Measurements from ENCODE around the gene KIF3A. TPM values are rescaled to one million over a fixed set of nuclear protein-coding genes. Genes with fewer than 3 reads are reported as not detected.

KIF3A gene
- total RNA-seq, 1 donor from 2014 or later: 11.9 TPM

- DNase-seq: no peak
Measured at GRCh38 chr5:132774406-132774805, 37.1 kb upstream of the KIF3A start.

GRCh38 chr5:132773601-132774355 lies 36.4 kb upstream of the KIF3A start:
- intact Hi-C loops (cut with micrococcal nuclease): no loop called here
- no peak for DNase-seq
- H3K27ac ChIP-seq (replicated peaks): peak overlapping the region; percentile 90

More at GRCh38 chr5:132774406-132774805, 37.1 kb upstream of the KIF3A start:
- Histone ChIP-seq H3K4me1 (peaks cover 82% of the 10 kb centered on the region), H3K4me3 (no peak overlapping the region), H3K27me3 (ENCODE audit: low read depth) (no peaks in the 10 kb centered on the region), H3K36me3 (no peaks in the 10 kb centered on the region), H3K9me3 (replicated peaks) (no peaks in the 10 kb centered on the region), H3K27ac (replicated peaks) (peak overlapping the region; percentile 90)
- no peak for TF ChIP-seq CTCF (IDR thresholded peaks at IDR 0.05; ENCODE audit: borderline replicate concordance)
- intact Hi-C loops (cut with micrococcal nuclease): no loop called here

GRCh38 chr5:132773114-132773513 lies 35.8 kb upstream of the KIF3A start:
- peak overlapping the region; percentile 90 for H3K27ac ChIP-seq (replicated peaks)
- intact Hi-C loops (cut with micrococcal nuclease): no loop called here
- H3K36me3 ChIP-seq: no peaks in the 10 kb centered on the region
- H3K4me3 ChIP-seq: no peak overlapping the region
- H3K9me3 ChIP-seq (replicated peaks): no peaks in the 10 kb centered on the region
- DNase-seq: no peak
- no peak for TF ChIP-seq CTCF (IDR thresholded peaks at IDR 0.05; ENCODE audit: borderline replicate concordance)
- peaks cover 92% of the 10 kb centered on the region for H3K4me1 ChIP-seq
- H3K27me3 ChIP-seq (ENCODE audit: low read depth): no peaks in the 10 kb centered on the region

More at GRCh38 chr5:132773601-132774355, 36.4 kb upstream of the KIF3A start:
- no peak for TF ChIP-seq CTCF (IDR thresholded peaks at IDR 0.05; ENCODE audit: borderline replicate concordance)
- Histone ChIP-seq H3K27me3 (ENCODE audit: low read depth) (no peaks in the 10 kb centered on the region), H3K36me3 (no peaks in the 10 kb centered on the region), H3K4me1 (peaks cover 88% of the 10 kb centered on the region), H3K9me3 (replicated peaks) (no peaks in the 10 kb centered on the region), H3K4me3 (no peak overlapping the region)

- Histone ChIP-seq H3K9me3 (replicated peaks) (no peaks in the 10 kb centered on the region), H3K27me3 (ENCODE audit: low read depth) (no peaks in the 10 kb centered on the region)
- no peak for TF ChIP-seq CTCF (IDR thresholded peaks at IDR 0.05; ENCODE audit: borderline replicate concordance)
Measured at GRCh38 chr5:132772291-132773070, 35.1 kb upstream of the KIF3A start.

GRCh38 chr5:132771503-132771998 lies 34.2 kb upstream of the KIF3A start:
- peak; percentile 60 for DNase-seq
- TF ChIP-seq CTCF (IDR thresholded peaks at IDR 0.05; ENCODE audit: borderline replicate concordance): no peak
- Histone ChIP-seq H3K4me1 (peaks cover 96% of the 10 kb centered on the region), H3K36me3 (no peaks in the 10 kb centered on the region), H3K9me3 (replicated peaks) (no peaks in the 10 kb centered on the region), H3K27me3 (ENCODE audit: low read depth) (no peaks in the 10 kb centered on the region), H3K4me3 (peak overlapping the region; percentile 21), H3K27ac (replicated peaks) (peak overlapping the region; percentile 90)
- intact Hi-C loops (cut with micrococcal nuclease): no loop called here

More at GRCh38 chr5:132772291-132773070, 35.1 kb upstream of the KIF3A start:
- Histone ChIP-seq H3K36me3 (no peaks in the 10 kb centered on the region), H3K27ac (replicated peaks) (peak overlapping the region; percentile 90), H3K4me3 (peak overlapping the region; percentile 11), H3K4me1 (peaks cover 92% of the 10 kb centered on the region)
- intact Hi-C loops (cut with micrococcal nuclease): no loop called here
- no peak for DNase-seq

Measured in left ventricle myocardium inferior (tissue), 1 donor.